Osteocyte (in vitro differentiated cells): ENCODE results near the gene ILDR2. TPM values are rescaled to one million over a fixed set of nuclear protein-coding genes. Genes with fewer than 3 reads are reported as not detected.

Experiments used
- DNase-seq: peaks from one replicate; pipeline ENCODE4 v3.0.0; 2021; ENCODE audit warnings: mixed read lengths; ENCODE audit not compliant: unreplicated experiment; ENCODE audit errors: extremely low spot score
- H3K27ac Mint-ChIP-seq: one replicate; pipeline ENCODE4 v1.8.0; 2021; ENCODE audit warnings: mild to moderate bottlenecking, mixed read lengths; ENCODE audit not compliant: unreplicated experiment
- H3K27me3 Mint-ChIP-seq: one replicate; pipeline ENCODE4 v1.8.0; 2021; ENCODE audit warnings: mixed read lengths; ENCODE audit not compliant: unreplicated experiment
- H3K36me3 Mint-ChIP-seq: one replicate; pipeline ENCODE4 v1.8.0; 2021; ENCODE audit warnings: mixed read lengths; ENCODE audit not compliant: unreplicated experiment
- H3K4me1 Mint-ChIP-seq: one replicate; pipeline ENCODE4 v1.8.0; 2021; ENCODE audit warnings: mixed read lengths; ENCODE audit not compliant: unreplicated experiment
- H3K4me3 Mint-ChIP-seq: one replicate; pipeline ENCODE4 v1.8.0; 2021; ENCODE audit warnings: mild to moderate bottlenecking, moderate library complexity, mixed read lengths; ENCODE audit not compliant: unreplicated experiment
- H3K9me3 Mint-ChIP-seq: one replicate; pipeline ENCODE4 v1.8.0; 2021; ENCODE audit warnings: mixed read lengths; ENCODE audit not compliant: unreplicated experiment
- CTCF ChIP-seq: fragments of 200-600 bp; sonication (generic); IDR thresholded peaks from 2 replicates; pipeline ENCODE4 v1.5.0; 2021; ENCODE audit warnings: antibody characterized with exemption, mild to moderate bottlenecking, moderate library complexity
- total RNA-seq: library from RNA; stranded (reverse); gene quantifications from 2 replicates; pipeline ENCODE4 v1.2.1, GENCODE V29; 2021

Gene ILDR2
- total RNA-seq, 1 donor from 2014 or later: 0.16 TPM

GRCh38 chr1:166910396-166910994, 64.8 kb downstream of the ILDR2 start:
- peaks cover 2% of the 10 kb centered on the region for H3K4me1 Mint-ChIP-seq
- no peaks in the 10 kb centered on the region for H3K36me3 Mint-ChIP-seq
- no peak overlapping the region for H3K27ac Mint-ChIP-seq
- peaks cover 42% of the 10 kb centered on the region for H3K27me3 Mint-ChIP-seq
- peak; percentile 87 for TF ChIP-seq CTCF
- no peak overlapping the region for H3K4me3 Mint-ChIP-seq
- no peak for DNase-seq
- H3K9me3 Mint-ChIP-seq: peaks cover 8% of the 10 kb centered on the region

GRCh38 chr1:166908942-166909341, 66.4 kb downstream of the ILDR2 start:
- no peak overlapping the region for H3K27ac Mint-ChIP-seq
- TF ChIP-seq CTCF: no peak
- H3K36me3 Mint-ChIP-seq: no peaks in the 10 kb centered on the region
- H3K4me1 Mint-ChIP-seq: peaks cover 2% of the 10 kb centered on the region
- H3K27me3 Mint-ChIP-seq: peaks cover 51% of the 10 kb centered on the region
- H3K4me3 Mint-ChIP-seq: no peak overlapping the region
- H3K9me3 Mint-ChIP-seq: peaks cover 8% of the 10 kb centered on the region
- DNase-seq: no peak

- H3K27ac Mint-ChIP-seq: no peak overlapping the region
- H3K4me1 Mint-ChIP-seq: peaks cover 2% of the 10 kb centered on the region
- TF ChIP-seq CTCF: no peak
- DNase-seq: no peak
- H3K4me3 Mint-ChIP-seq: no peak overlapping the region
- peaks cover 8% of the 10 kb centered on the region for H3K9me3 Mint-ChIP-seq
- peaks cover 43% of the 10 kb centered on the region for H3K27me3 Mint-ChIP-seq
- no peaks in the 10 kb centered on the region for H3K36me3 Mint-ChIP-seq
These were observed 67.6 kb downstream of the ILDR2 start for GRCh38 chr1:166907763-166908162.

GRCh38 chr1:166907051-166907450, 68.3 kb downstream of the ILDR2 start:
- Mint-ChIP-seq H3K4me1 (peaks cover 2% of the 10 kb centered on the region), H3K4me3 (no peak overlapping the region), H3K36me3 (no peaks in the 10 kb centered on the region), H3K27me3 (peaks cover 40% of the 10 kb centered on the region), H3K9me3 (peaks cover 8% of the 10 kb centered on the region), H3K27ac (no peak overlapping the region)
- TF ChIP-seq CTCF: no peak
- DNase-seq: no peak

- Mint-ChIP-seq H3K36me3 (no peaks in the 10 kb centered on the region), H3K4me3 (no peak overlapping the region), H3K9me3 (peaks cover 4% of the 10 kb centered on the region), H3K27ac (no peak overlapping the region), H3K27me3 (peaks cover 36% of the 10 kb centered on the region), H3K4me1 (peaks cover 2% of the 10 kb centered on the region)
- DNase-seq: no peak
- TF ChIP-seq CTCF: no peak
These were observed 68.7 kb downstream of the ILDR2 start for GRCh38 chr1:166906647-166907046.
